ENCODE measurements around the gene DNAJC12. TPM values are rescaled to one million over a fixed set of nuclear protein-coding genes. Genes with fewer than 3 reads are reported as not detected.
"Not testable (repeated sequence)": the region's sequence is repeated elsewhere in the genome, so short reads cannot be mapped to it uniquely, and the experiment has no call there.

DNAJC12 gene
- 1 to 10 TPM; 3.3 to 4.2 (median 3.6) TPM for total RNA-seq
- 5.8 TPM for polyA plus RNA-seq
- long read RNA-seq, donor 1, partial matches to known transcripts = 1 of 2 reads
- long read RNA-seq, donor 1, other reads (novel, unspliced or antisense) = 0 of 2 reads
- long read RNA-seq, donor 2, partial matches to known transcripts = 1 of 1 reads
- long read RNA-seq, donor 2, other reads (novel, unspliced or antisense) = 0 of 1 reads
- long read RNA-seq, donor 3, partial matches to known transcripts = 0 of 3 reads
- long read RNA-seq, donor 3, other reads (novel, unspliced or antisense) = 0 of 3 reads
- long read RNA-seq, donor 4, partial matches to known transcripts = 1 of 2 reads
- long read RNA-seq, donor 4, other reads (novel, unspliced or antisense) = 0 of 2 reads

- Histone ChIP-seq H3K27ac (ENCODE audit: low read length) (no peak within 1 kb of the TSS), H3K4me3 (ENCODE audit: low read length) (peak within 1 kb of the TSS; percentile 59), H3K9me3 (ENCODE audit: control insufficient read depth, low read length) (no peaks in the 10 kb centered on the region), H3K27me3 (ENCODE audit: control insufficient read depth, insufficient read depth) (no peaks in the 10 kb centered on the region), H3K4me1 (ENCODE audit: control insufficient read depth, insufficient read depth, low read length) (no peaks in the 10 kb centered on the region)
- ATAC-seq = peak; percentile 92 to 94
- intact Hi-C loops (cut with DNase I) = no loop called here
- DNase-seq = no peak
- 18% methylated on average over 5 of the region's 5 CpGs for WGBS
Observed at GRCh38 chr10:67837541-67838314, at the start of gene DNAJC12. DNAJC12 (minus strand) TSS chr10:67838188; CDS start chr10:67838011, 177 bp downstream.

GRCh38 chr10:67884842-67885670 is 47.1 kb upstream of the DNAJC12 start:
- intact Hi-C loops (cut with DNase I) = no loop called here
- WGBS = under 1% methylated on average over 73 of the region's 73 CpGs
- no peaks in the 10 kb centered on the region for H3K9me3 ChIP-seq (ENCODE audit: control insufficient read depth, low read length)
- no peaks in the 10 kb centered on the region for H3K27me3 ChIP-seq (ENCODE audit: control insufficient read depth, insufficient read depth)
- DNase-seq (peak; percentile 83 to 95 (median 94)), ATAC-seq (peak; percentile 82 to 84)
- peaks cover 4% of the 10 kb centered on the region for H3K4me1 ChIP-seq (ENCODE audit: control insufficient read depth, insufficient read depth, low read length)
- H3K27ac ChIP-seq (ENCODE audit: low read length) = peak overlapping the region; percentile 88
- H3K4me3 ChIP-seq (ENCODE audit: low read length) = peak overlapping the region; percentile 86

GRCh38 chr10:67884313-67884841 is 46.4 kb upstream of the DNAJC12 start, which contains the start of gene SIRT1:
SIRT1 (plus strand) TSS chr10:67884656; CDS start chr10:67884722, 66 bp downstream.
- intact Hi-C loops (cut with DNase I) = no loop called here

GRCh38 chr10:67883710-67884312 is 45.8 kb upstream of the DNAJC12 start:
- ATAC-seq = no peak
- WGBS = 15% methylated on average over 13 of the region's 13 CpGs

More at GRCh38 chr10:67884313-67884841, 46.4 kb upstream of the DNAJC12 start, which contains the start of gene SIRT1:
- under 1% methylated on average over 62 of the region's 62 CpGs for WGBS
- Histone ChIP-seq H3K4me3 (ENCODE audit: low read length) (peak within 1 kb of the TSS; percentile 86), H3K9me3 (ENCODE audit: control insufficient read depth, low read length) (no peaks in the 10 kb centered on the region), H3K27ac (ENCODE audit: low read length) (peak within 1 kb of the TSS; percentile 95), H3K4me1 (ENCODE audit: control insufficient read depth, insufficient read depth, low read length) (peaks cover 4% of the 10 kb centered on the region), H3K27me3 (ENCODE audit: control insufficient read depth, insufficient read depth) (no peaks in the 10 kb centered on the region)
- peak; percentile 98 to 99 (median 99) for DNase-seq
- ATAC-seq = peak; percentile 98

GRCh38 chr10:67878133-67878532 is 40.1 kb upstream of the DNAJC12 start:
- no peak for ATAC-seq
- Histone ChIP-seq H3K27ac (ENCODE audit: low read length) (no peak overlapping the region), H3K4me3 (ENCODE audit: low read length) (no peak overlapping the region), H3K9me3 (ENCODE audit: control insufficient read depth, low read length) (no peaks in the 10 kb centered on the region), H3K27me3 (ENCODE audit: control insufficient read depth, insufficient read depth) (no peaks in the 10 kb centered on the region), H3K4me1 (ENCODE audit: control insufficient read depth, insufficient read depth, low read length) (no peaks in the 10 kb centered on the region)
- no peak for DNase-seq
- WGBS = 93% methylated on average over 7 of the region's 7 CpGs
- intact Hi-C loops (cut with DNase I) = no loop called here

More at GRCh38 chr10:67883710-67884312, 45.8 kb upstream of the DNAJC12 start:
- Histone ChIP-seq H3K4me3 (ENCODE audit: low read length) (peak overlapping the region; percentile 86), H3K9me3 (ENCODE audit: control insufficient read depth, low read length) (no peaks in the 10 kb centered on the region), H3K27ac (ENCODE audit: low read length) (peak overlapping the region; percentile 95), H3K4me1 (ENCODE audit: control insufficient read depth, insufficient read depth, low read length) (peaks cover 4% of the 10 kb centered on the region), H3K27me3 (ENCODE audit: control insufficient read depth, insufficient read depth) (no peaks in the 10 kb centered on the region)
- no peak for DNase-seq
- intact Hi-C loops (cut with DNase I) = no loop called here

- DNase-seq; H3K4me3 ChIP-seq (ENCODE audit: low read length); ATAC-seq; H3K9me3 ChIP-seq (ENCODE audit: control insufficient read depth, low read length); H3K27ac ChIP-seq (ENCODE audit: low read length); H3K4me1 ChIP-seq (ENCODE audit: control insufficient read depth, insufficient read depth, low read length); intact Hi-C loops (cut with DNase I); H3K27me3 ChIP-seq (ENCODE audit: control insufficient read depth, insufficient read depth): not testable (repeated sequence)
- 95% methylated on average over 11 of the region's 11 CpGs for WGBS
Observed at GRCh38 chr10:67877421-67877820, 39.4 kb upstream of the DNAJC12 start.

- no peak overlapping the region for H3K27ac ChIP-seq (ENCODE audit: low read length)
- intact Hi-C loops (cut with DNase I) = no loop called here
- H3K9me3 ChIP-seq (ENCODE audit: control insufficient read depth, low read length) = no peaks in the 10 kb centered on the region
- no peaks in the 10 kb centered on the region for H3K27me3 ChIP-seq (ENCODE audit: control insufficient read depth, insufficient read depth)
- WGBS = 58% methylated on average over 3 of the region's 3 CpGs
- no peak overlapping the region for H3K4me3 ChIP-seq (ENCODE audit: low read length)
- DNase-seq (no peak), ATAC-seq (no peak)
- H3K4me1 ChIP-seq (ENCODE audit: control insufficient read depth, insufficient read depth, low read length) = no peaks in the 10 kb centered on the region
Observed at GRCh38 chr10:67875340-67876238, 37.6 kb upstream of the DNAJC12 start.

- intact Hi-C loops (cut with DNase I) = no loop called here
- WGBS = 91% methylated on average over 6 of the region's 6 CpGs
- H3K4me3 ChIP-seq (ENCODE audit: low read length) = no peak overlapping the region
- DNase-seq (no peak), ATAC-seq (no peak)
- H3K9me3 ChIP-seq (ENCODE audit: control insufficient read depth, low read length) = no peaks in the 10 kb centered on the region
- no peaks in the 10 kb centered on the region for H3K27me3 ChIP-seq (ENCODE audit: control insufficient read depth, insufficient read depth)
- no peaks in the 10 kb centered on the region for H3K4me1 ChIP-seq (ENCODE audit: control insufficient read depth, insufficient read depth, low read length)
- H3K27ac ChIP-seq (ENCODE audit: low read length) = no peak overlapping the region
Observed at GRCh38 chr10:67869996-67870395, 32.0 kb upstream of the DNAJC12 start.

- 95% methylated on average over 2 of the region's 2 CpGs for WGBS
- Histone ChIP-seq H3K27me3 (ENCODE audit: control insufficient read depth, insufficient read depth) (no peaks in the 10 kb centered on the region), H3K4me3 (ENCODE audit: low read length) (no peak overlapping the region), H3K9me3 (ENCODE audit: control insufficient read depth, low read length) (no peaks in the 10 kb centered on the region), H3K4me1 (ENCODE audit: control insufficient read depth, insufficient read depth, low read length) (no peaks in the 10 kb centered on the region), H3K27ac (ENCODE audit: low read length) (no peak overlapping the region)
- intact Hi-C loops (cut with DNase I) = no loop called here
- ATAC-seq (no peak), DNase-seq (no peak)
Observed at GRCh38 chr10:67868132-67868531, 30.1 kb upstream of the DNAJC12 start.

Measured in right cardiac atrium (tissue), 5 donors.